Neutrophil (primary cell): ENCODE measurements around the gene CUTA.

Experiments used
- H3K27ac ChIP-seq: fragments of 200-600 bp; sonication (generic); 2 replicates; pipeline ENCODE4 v1.5.1; 2016; ENCODE audit warnings: mild to moderate bottlenecking, moderate library complexity
- H3K27me3 ChIP-seq: fragments of 200-600 bp; sonication (generic); 2 replicates; pipeline ENCODE4 v1.6.0; 2016; ENCODE audit warnings: mild to moderate bottlenecking
- H3K36me3 ChIP-seq: fragments of 200-600 bp; sonication (generic); 2 replicates; pipeline ENCODE4 v1.5.1; 2017
- H3K4me1 ChIP-seq, 2 experiments: fragments of 200-600 bp in 1 of 2; sonication (generic) in 1 of 2; 1 replicate in 1 of 2; 2 replicates in 1 of 2; pipeline versions ENCODE4 v1.5.1 to v1.6.1; 2013 to 2016; ENCODE audit warnings: low read depth in 1 of 2, low read length in 1 of 2, mild to moderate bottlenecking in 1 of 2, moderate library complexity in 1 of 2; ENCODE audit not compliant: control insufficient read depth in 1 of 2, insufficient read depth in 1 of 2
- H3K4me3 ChIP-seq, 2 experiments: fragments of 200-600 bp in 1 of 2; sonication (generic) in 1 of 2; 1 replicate in 1 of 2; 2 replicates in 1 of 2; pipeline ENCODE4 v1.5.1; 2013 to 2016; ENCODE audit warnings: low read depth in 1 of 2, low read length in 1 of 2, mild to moderate bottlenecking in 1 of 2, moderate library complexity in 1 of 2
- H3K9me3 ChIP-seq: fragments of 200-600 bp; sonication (generic); 2 replicates; pipeline ENCODE4 v1.5.1; 2016
- CTCF ChIP-seq: fragments of 200-600 bp; sonication (generic); IDR thresholded peaks from 2 replicates; pipeline ENCODE4 v1.5.1; 2016; ENCODE audit warnings: antibody characterized with exemption

The CUTA gene

GRCh38 chr6:33425668-33426577 lies 8.0 kb upstream of the CUTA start:
- Histone ChIP-seq H3K27me3 (peaks cover 64% of the 10 kb centered on the region), H3K36me3 (no peaks in the 10 kb centered on the region), H3K4me3 (peak overlapping the region; percentile 57 to 80), H3K4me1 (peaks cover 32 to 41% of the 10 kb centered on the region in 2 experiments), H3K9me3 (no peaks in the 10 kb centered on the region), H3K27ac (peak overlapping the region; percentile 53)
- TF ChIP-seq CTCF = peak; percentile 47

- Histone ChIP-seq H3K27me3 (peaks cover 70% of the 10 kb centered on the region), H3K36me3 (no peaks in the 10 kb centered on the region), H3K9me3 (no peaks in the 10 kb centered on the region), H3K4me3 (peak overlapping the region; percentile 57 to 80), H3K27ac (peak overlapping the region; percentile 53), H3K4me1 (peaks cover 30 to 37% of the 10 kb centered on the region in 2 experiments)
- no peak for TF ChIP-seq CTCF
Measured at GRCh38 chr6:33424855-33425667, 7.2 kb upstream of the CUTA start.

GRCh38 chr6:33423777-33424176 lies 5.9 kb upstream of the CUTA start:
- Histone ChIP-seq H3K9me3 (no peaks in the 10 kb centered on the region), H3K4me1 (peaks cover 33 to 39% of the 10 kb centered on the region in 2 experiments), H3K27ac (no peak overlapping the region), H3K27me3 (peaks cover 67% of the 10 kb centered on the region), H3K4me3 (no peak overlapping the region), H3K36me3 (no peaks in the 10 kb centered on the region)
- TF ChIP-seq CTCF = no peak

GRCh38 chr6:33421344-33421643 lies 3.4 kb upstream of the CUTA start:
- peaks cover 35% of the 10 kb centered on the region in 2 experiments for H3K4me1 ChIP-seq

More at GRCh38 chr6:33421344-33421643, 3.4 kb upstream of the CUTA start:
- no peak for TF ChIP-seq CTCF
- Histone ChIP-seq H3K27ac (no peak overlapping the region), H3K9me3 (no peaks in the 10 kb centered on the region), H3K36me3 (no peaks in the 10 kb centered on the region), H3K27me3 (peaks cover 45% of the 10 kb centered on the region), H3K4me3 (no peak overlapping the region)
